ENCODE data around the gene IGFBP3.

DNA sequence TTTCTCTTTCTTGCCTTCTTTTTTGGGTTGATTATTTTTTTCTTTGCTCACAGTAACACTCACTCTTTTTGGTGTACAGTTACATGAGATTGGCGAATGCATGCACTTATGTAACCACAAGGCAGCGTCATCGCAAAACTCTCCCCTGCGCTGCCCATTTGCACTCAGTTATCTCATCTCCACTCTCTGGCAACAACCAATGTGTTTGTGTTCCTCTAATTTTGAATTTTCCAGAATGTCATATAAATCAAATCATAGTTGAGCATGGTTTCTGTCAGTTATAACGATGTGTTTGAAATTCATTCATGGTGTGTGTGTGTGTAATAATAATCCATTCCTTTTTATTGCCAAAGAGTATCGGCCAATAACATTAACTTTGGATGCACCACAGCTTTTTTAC, 23.0 kb upstream of the IGFBP3 start:
- TF ChIP-seq, protein P1, sequence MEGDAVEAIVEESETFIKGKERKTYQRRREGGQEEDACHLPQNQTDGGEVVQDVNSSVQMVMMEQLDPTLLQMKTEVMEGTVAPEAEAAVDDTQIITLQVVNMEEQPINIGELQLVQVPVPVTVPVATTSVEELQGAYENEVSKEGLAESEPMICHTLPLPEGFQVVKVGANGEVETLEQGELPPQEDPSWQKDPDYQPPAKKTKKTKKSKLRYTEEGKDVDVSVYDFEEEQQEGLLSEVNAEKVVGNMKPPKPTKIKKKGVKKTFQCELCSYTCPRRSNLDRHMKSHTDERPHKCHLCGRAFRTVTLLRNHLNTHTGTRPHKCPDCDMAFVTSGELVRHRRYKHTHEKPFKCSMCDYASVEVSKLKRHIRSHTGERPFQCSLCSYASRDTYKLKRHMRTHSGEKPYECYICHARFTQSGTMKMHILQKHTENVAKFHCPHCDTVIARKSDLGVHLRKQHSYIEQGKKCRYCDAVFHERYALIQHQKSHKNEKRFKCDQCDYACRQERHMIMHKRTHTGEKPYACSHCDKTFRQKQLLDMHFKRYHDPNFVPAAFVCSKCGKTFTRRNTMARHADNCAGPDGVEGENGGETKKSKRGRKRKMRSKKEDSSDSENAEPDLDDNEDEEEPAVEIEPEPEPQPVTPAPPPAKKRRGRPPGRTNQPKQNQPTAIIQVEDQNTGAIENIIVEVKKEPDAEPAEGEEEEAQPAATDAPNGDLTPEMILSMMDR (IDR thresholded peaks at IDR 0.05 in 4 of 5, conservative IDR thresholded peaks at IDR 0.05 in 1 of 5), result no peak
- TF ChIP-seq POLR2A (IDR thresholded peaks at IDR 0.05), result no peak

All from gastrocnemius medialis (tissue), 4 donors.